Smooth muscle cell (in vitro differentiated cells): ENCODE measurements around the gene VDR. TPM values are rescaled to one million over a fixed set of nuclear protein-coding genes. Genes with fewer than 3 reads are reported as not detected.

Source experiments
- DNase-seq: peaks from one replicate; lab custom pipeline; 2025; ENCODE audit not compliant: unreplicated experiment; lab: John Stamatoyannopoulos, UW
- H2AFZ ChIP-seq: fragments of 200-600 bp; sonication (generic); 2 replicates; pipeline ENCODE4 v1.6.0; 2016; ENCODE audit warnings: antibody characterized with exemption, low read depth, mild to moderate bottlenecking
- H3F3A ChIP-seq: fragments of 200-600 bp; sonication (generic); 2 replicates; pipeline ENCODE4 v1.6.0; 2017; ENCODE audit warnings: antibody characterized with exemption, low read depth
- H3K27ac ChIP-seq: fragments of 200-600 bp; sonication (generic); 2 replicates; pipeline ENCODE4 v1.5.1; 2016; ENCODE audit warnings: low read depth, mild to moderate bottlenecking
- H3K27me3 ChIP-seq: fragments of 200-600 bp; sonication (generic); 2 replicates; pipeline ENCODE4 v1.6.1; 2016; ENCODE audit warnings: low read depth, mild to moderate bottlenecking
- H3K36me3 ChIP-seq: fragments of 200-600 bp; sonication (generic); 2 replicates; pipeline ENCODE4 v1.5.1; 2016; ENCODE audit warnings: low read depth
- H3K4me1 ChIP-seq: fragments of 200-600 bp; sonication (generic); 2 replicates; pipeline ENCODE4 v1.5.1; 2016; ENCODE audit warnings: low read depth
- H3K4me2 ChIP-seq: fragments of 200-600 bp; sonication (generic); 2 replicates; pipeline ENCODE4 v1.6.0; 2016; ENCODE audit warnings: mild to moderate bottlenecking
- H3K4me3 ChIP-seq: fragments of 200-600 bp; sonication (generic); 2 replicates; pipeline ENCODE4 v1.5.1; 2016; ENCODE audit warnings: mild to moderate bottlenecking
- H3K79me2 ChIP-seq: fragments of 200-600 bp; sonication (generic); 2 replicates; pipeline ENCODE4 v1.6.0; 2016; ENCODE audit warnings: low read depth, mild to moderate bottlenecking
- H3K9ac ChIP-seq: fragments of 200-600 bp; sonication (generic); 2 replicates; pipeline ENCODE4 v1.6.0; 2016; ENCODE audit warnings: low read depth
- H3K9me3 ChIP-seq: fragments of 200-600 bp; sonication (generic); replicated peaks from 2 replicates; pipeline ENCODE4 v1.5.1; 2016; ENCODE audit warnings: low read depth
- H4K20me1 ChIP-seq: fragments of 200-600 bp; sonication (generic); 2 replicates; pipeline ENCODE4 v1.6.0; 2016; ENCODE audit warnings: low read depth
- WGBS: methylation state at CpG from one replicate; pipeline ENCODE4 v1.1.7; 2016; ENCODE audit warnings: low lambda C conversion rate; 5-methylcytosine and 5-hydroxymethylcytosine counted together
- polyA plus RNA-seq: library from polyadenylated mRNA; unstranded; fragments of >200 nt; fragmentation: Nextera tagmentation; extraction: Ambion mirVana; gene quantifications from 2 replicates; pipeline ENCODE4 v1.2.1, GENCODE V29; 2016
- total RNA-seq: library from RNA; depleted of rRNA; stranded (reverse); fragments of >200 nt; gene quantifications from 2 replicates; pipeline ENCODE4 v1.2.3, GENCODE V29; 2014
- TF ChIP-seq, protein P1 (sequence below): fragments of 200-600 bp; sonication (generic); IDR thresholded peaks from 2 replicates; pipeline ENCODE4 v1.5.1; 2017; ENCODE audit warnings: borderline replicate concordance, mild to moderate bottlenecking, antibody characterized with exemption; ENCODE audit not compliant: insufficient read depth, poor library complexity, severe bottlenecking

VDR gene
- total and polyA plus RNA-seq, 2 experiments from 2014 or later: 8.0 to 16.5 TPM

GRCh38 chr12:47927346-47927745 lies 22.6 kb upstream of the VDR start:
- Histone ChIP-seq H3K4me3 (no peak overlapping the region), H3K9ac (no peak overlapping the region), H3K4me1 (no peaks in the 10 kb centered on the region), H2AFZ (no peak overlapping the region), H3K9me3 (no peaks in the 10 kb centered on the region), H3K27me3 (peaks cover 47% of the 10 kb centered on the region), H3K79me2 (no peaks in the 10 kb centered on the region), H4K20me1 (no peaks in the 10 kb centered on the region), H3K36me3 (no peaks in the 10 kb centered on the region), H3K4me2 (no peak overlapping the region), H3F3A (no peaks in the 10 kb centered on the region), H3K27ac (no peak overlapping the region)
- 75% methylated on average over 3 of the region's 3 CpGs for WGBS
- TF ChIP-seq, protein P1, sequence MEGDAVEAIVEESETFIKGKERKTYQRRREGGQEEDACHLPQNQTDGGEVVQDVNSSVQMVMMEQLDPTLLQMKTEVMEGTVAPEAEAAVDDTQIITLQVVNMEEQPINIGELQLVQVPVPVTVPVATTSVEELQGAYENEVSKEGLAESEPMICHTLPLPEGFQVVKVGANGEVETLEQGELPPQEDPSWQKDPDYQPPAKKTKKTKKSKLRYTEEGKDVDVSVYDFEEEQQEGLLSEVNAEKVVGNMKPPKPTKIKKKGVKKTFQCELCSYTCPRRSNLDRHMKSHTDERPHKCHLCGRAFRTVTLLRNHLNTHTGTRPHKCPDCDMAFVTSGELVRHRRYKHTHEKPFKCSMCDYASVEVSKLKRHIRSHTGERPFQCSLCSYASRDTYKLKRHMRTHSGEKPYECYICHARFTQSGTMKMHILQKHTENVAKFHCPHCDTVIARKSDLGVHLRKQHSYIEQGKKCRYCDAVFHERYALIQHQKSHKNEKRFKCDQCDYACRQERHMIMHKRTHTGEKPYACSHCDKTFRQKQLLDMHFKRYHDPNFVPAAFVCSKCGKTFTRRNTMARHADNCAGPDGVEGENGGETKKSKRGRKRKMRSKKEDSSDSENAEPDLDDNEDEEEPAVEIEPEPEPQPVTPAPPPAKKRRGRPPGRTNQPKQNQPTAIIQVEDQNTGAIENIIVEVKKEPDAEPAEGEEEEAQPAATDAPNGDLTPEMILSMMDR: no peak
- no peak for DNase-seq

GRCh38 chr12:47921907-47922306 lies 17.1 kb upstream of the VDR start:
- H2AFZ ChIP-seq: no peak overlapping the region

DNA sequence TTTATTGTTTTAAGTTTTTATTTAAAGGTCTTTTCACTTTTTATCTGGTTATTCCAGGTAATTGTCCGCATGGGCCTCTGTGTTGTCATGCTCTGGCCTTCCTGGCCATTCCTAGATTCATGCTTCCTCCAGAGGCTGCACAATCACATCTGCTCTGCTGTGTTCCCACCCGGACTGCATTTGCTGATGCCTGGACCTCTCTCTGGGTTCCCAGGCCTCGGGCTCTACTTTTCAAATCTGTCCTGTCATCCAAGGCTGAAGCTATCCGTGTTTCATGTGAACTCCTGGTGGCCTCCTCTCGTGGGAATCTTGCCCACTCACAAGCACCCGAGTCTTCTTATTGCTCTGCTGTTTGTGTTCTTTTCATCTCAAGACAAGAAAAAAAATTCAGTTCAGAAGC lies 16.1 kb upstream of the VDR start:
- DNase-seq: no peak
- no peak overlapping the region for H3K4me2 ChIP-seq
- WGBS: 70% methylated on average over 6 of the region's 6 CpGs
- no peaks in the 10 kb centered on the region for H4K20me1 ChIP-seq
- no peak overlapping the region for H3K9ac ChIP-seq
- H3K4me1 ChIP-seq: no peaks in the 10 kb centered on the region
- H3K4me3 ChIP-seq: no peak overlapping the region
- H3F3A ChIP-seq: no peaks in the 10 kb centered on the region
- H3K9me3 ChIP-seq: no peaks in the 10 kb centered on the region
- H2AFZ ChIP-seq: no peak overlapping the region
- H3K27ac ChIP-seq: no peak overlapping the region
- no peaks in the 10 kb centered on the region for H3K36me3 ChIP-seq
- no peaks in the 10 kb centered on the region for H3K79me2 ChIP-seq
- peaks cover 49% of the 10 kb centered on the region for H3K27me3 ChIP-seq
- TF ChIP-seq, protein P1: no peak

More at GRCh38 chr12:47921907-47922306, 17.1 kb upstream of the VDR start:
- Histone ChIP-seq H3F3A (no peaks in the 10 kb centered on the region), H3K79me2 (no peaks in the 10 kb centered on the region), H3K36me3 (no peaks in the 10 kb centered on the region), H3K4me3 (no peak overlapping the region), H3K27me3 (peaks cover 54% of the 10 kb centered on the region), H3K4me2 (no peak overlapping the region), H3K4me1 (no peaks in the 10 kb centered on the region), H3K9ac (no peak overlapping the region), H4K20me1 (no peaks in the 10 kb centered on the region), H3K27ac (no peak overlapping the region), H3K9me3 (no peaks in the 10 kb centered on the region)
- TF ChIP-seq, protein P1: no peak
- 66% methylated on average over 1 of the region's 1 CpG for WGBS
- DNase-seq: no peak

- peaks cover 17% of the 10 kb centered on the region for H3K27me3 ChIP-seq
- H3K36me3 ChIP-seq: no peaks in the 10 kb centered on the region
- no peaks in the 10 kb centered on the region for H3K4me1 ChIP-seq
- DNase-seq: no peak
- H3K4me3 ChIP-seq: no peak overlapping the region
- no peak overlapping the region for H2AFZ ChIP-seq
- WGBS: 66% methylated on average over 3 of the region's 3 CpGs
- no peaks in the 10 kb centered on the region for H3F3A ChIP-seq
- no peak overlapping the region for H3K9ac ChIP-seq
- TF ChIP-seq, protein P1: no peak
- no peaks in the 10 kb centered on the region for H3K79me2 ChIP-seq
- no peaks in the 10 kb centered on the region for H3K9me3 ChIP-seq
- no peak overlapping the region for H3K4me2 ChIP-seq
- H4K20me1 ChIP-seq: no peaks in the 10 kb centered on the region
- no peak overlapping the region for H3K27ac ChIP-seq
Observed at GRCh38 chr12:47913081-47913480, 8.3 kb upstream of the VDR start.
